HEK293 (cell line): ENCODE measurements around the gene CCDC12.

Experiments
- KLF9 ChIP-seq: fragments of 450-650 bp; formaldehyde crosslinking; IDR thresholded peaks from 2 replicates; pipeline ENCODE4 v1.5.1; 2016; ENCODE audit warnings: missing biosample characterization, missing genetic modification characterization, low read depth
- OVOL3 ChIP-seq: fragments of 450-650 bp; formaldehyde crosslinking; IDR thresholded peaks from 2 replicates; pipeline ENCODE4 v1.5.1; 2016; ENCODE audit warnings: missing biosample characterization, missing genetic modification characterization
- PATZ1 ChIP-seq: fragments of 450-650 bp; formaldehyde crosslinking; IDR thresholded peaks from 2 replicates; pipeline ENCODE4 v1.5.1; 2016; ENCODE audit warnings: missing biosample characterization, missing genetic modification characterization
- RBAK ChIP-seq: fragments of 450-650 bp; formaldehyde crosslinking; IDR thresholded peaks from 2 replicates; pipeline ENCODE4 v1.5.1; 2016; ENCODE audit warnings: missing biosample characterization, missing genetic modification characterization
- SETDB1 ChIP-seq: IDR thresholded peaks from one replicate; pipeline ENCODE4 v1.6.1; 2017; ENCODE audit warnings: mild to moderate bottlenecking, low read length, moderate library complexity, mixed read lengths; ENCODE audit not compliant: insufficient read length
- SP2 ChIP-seq: fragments of 450-650 bp; formaldehyde crosslinking; IDR thresholded peaks from 2 replicates; pipeline ENCODE4 v1.5.1; 2016; ENCODE audit warnings: missing biosample characterization, missing genetic modification characterization
- SP7 ChIP-seq: fragments of 450-650 bp; formaldehyde crosslinking; IDR thresholded peaks from 2 replicates; pipeline ENCODE4 v1.5.1; 2016; ENCODE audit warnings: missing biosample characterization, missing genetic modification characterization
- TRIM28 ChIP-seq: IDR thresholded peaks from 2 replicates; pipeline ENCODE4 v1.6.1; 2011; ENCODE audit warnings: low read length, control low read depth, borderline replicate concordance
- ZBTB17 ChIP-seq: fragments of 450-650 bp; formaldehyde crosslinking; IDR thresholded peaks from 2 replicates; pipeline ENCODE4 v1.5.1; 2016; ENCODE audit warnings: missing biosample characterization, missing genetic modification characterization
- ZBTB8A ChIP-seq: fragments of 450-650 bp; formaldehyde crosslinking; IDR thresholded peaks from 2 replicates; pipeline ENCODE4 v1.5.1; 2016; ENCODE audit warnings: missing biosample characterization, missing genetic modification characterization
- ZNF140 ChIP-seq: fragments of 450-650 bp; formaldehyde crosslinking; IDR thresholded peaks from 2 replicates; pipeline ENCODE4 v1.5.1; 2016; ENCODE audit warnings: missing biosample characterization, missing genetic modification characterization
- ZNF169 ChIP-seq: fragments of 450-650 bp; formaldehyde crosslinking; IDR thresholded peaks from 2 replicates; pipeline ENCODE4 v1.5.1; 2016; ENCODE audit warnings: missing biosample characterization, missing genetic modification characterization
- ZNF274 ChIP-seq, 2 experiments: fragments of 200-500 bp in 1 of 2; fragments of 450-650 bp in 1 of 2; sonication (Bioruptor generic) in 1 of 2; formaldehyde crosslinking in 1 of 2; IDR thresholded peaks; 2 replicates each; pipeline versions ENCODE4 v1.5.1 to v1.6.1; 2014 to 2016; ENCODE audit warnings: borderline replicate concordance in 1 of 2, inconsistent platforms in 1 of 2, low read length in 1 of 2, missing biosample characterization in 1 of 2, missing genetic modification characterization in 1 of 2
- ZNF362 ChIP-seq: fragments of 450-650 bp; formaldehyde crosslinking; IDR thresholded peaks from 2 replicates; pipeline ENCODE4 v1.5.1; 2016; ENCODE audit warnings: missing biosample characterization, missing genetic modification characterization
- ZNF423 ChIP-seq: fragments of 450-650 bp; formaldehyde crosslinking; IDR thresholded peaks from 2 replicates; pipeline ENCODE4 v1.5.1; 2016; ENCODE audit warnings: missing biosample characterization, missing genetic modification characterization
- ZNF433 ChIP-seq: fragments of 450-650 bp; formaldehyde crosslinking; IDR thresholded peaks from 2 replicates; pipeline ENCODE4 v1.5.1; 2016; ENCODE audit warnings: missing biosample characterization, missing genetic modification characterization, low read depth
- ZNF488 ChIP-seq: fragments of 450-650 bp; formaldehyde crosslinking; IDR thresholded peaks from 2 replicates; pipeline ENCODE4 v1.5.1; 2016; ENCODE audit warnings: missing biosample characterization, missing genetic modification characterization
- ZNF521 ChIP-seq: fragments of 450-650 bp; formaldehyde crosslinking; IDR thresholded peaks from 2 replicates; pipeline ENCODE4 v1.5.1; 2017; ENCODE audit warnings: missing biosample characterization, mild to moderate bottlenecking, missing genetic modification characterization
- ZNF529 ChIP-seq: fragments of 450-650 bp; formaldehyde crosslinking; IDR thresholded peaks from 2 replicates; pipeline ENCODE4 v1.5.1; 2017; ENCODE audit warnings: missing genetic modification characterization, missing biosample characterization; ENCODE audit not compliant: insufficient replicate concordance
- ZNF548 ChIP-seq: fragments of 450-650 bp; formaldehyde crosslinking; IDR thresholded peaks from 2 replicates; pipeline ENCODE4 v1.5.1; 2016; ENCODE audit warnings: missing biosample characterization, missing genetic modification characterization
- ZNF558 ChIP-seq: fragments of 450-650 bp; formaldehyde crosslinking; IDR thresholded peaks from 2 replicates; pipeline ENCODE4 v1.5.1; 2016; ENCODE audit warnings: missing biosample characterization, missing genetic modification characterization
- ZNF580 ChIP-seq: fragments of 450-650 bp; formaldehyde crosslinking; IDR thresholded peaks from 2 replicates; pipeline ENCODE4 v1.5.1; 2016; ENCODE audit warnings: missing biosample characterization, missing genetic modification characterization
- ZNF747 ChIP-seq: fragments of 450-650 bp; formaldehyde crosslinking; IDR thresholded peaks from 2 replicates; pipeline ENCODE4 v1.5.1; 2016; ENCODE audit warnings: missing biosample characterization, missing genetic modification characterization
- ZNF768 ChIP-seq: fragments of 450-650 bp; formaldehyde crosslinking; IDR thresholded peaks from 2 replicates; pipeline ENCODE4 v1.5.1; 2018; ENCODE audit warnings: missing biosample characterization, mild to moderate bottlenecking, missing genetic modification characterization
- ZNF776 ChIP-seq: fragments of 450-650 bp; formaldehyde crosslinking; IDR thresholded peaks from 2 replicates; pipeline ENCODE4 v1.5.0; 2017; ENCODE audit warnings: missing biosample characterization, missing genetic modification characterization, borderline replicate concordance
- ZNF843 ChIP-seq: fragments of 450-650 bp; formaldehyde crosslinking; IDR thresholded peaks from 2 replicates; pipeline ENCODE4 v1.5.1; 2016; ENCODE audit warnings: missing biosample characterization, missing genetic modification characterization
- ZSCAN18 ChIP-seq: fragments of 450-650 bp; formaldehyde crosslinking; IDR thresholded peaks from 2 replicates; pipeline ENCODE4 v1.5.1; 2016; ENCODE audit warnings: missing biosample characterization, missing genetic modification characterization

Gene CCDC12

GRCh38 chr3:46935168-46935858 lies 41.2 kb downstream of the CCDC12 start (continued):
- peak; percentile 60 for TF ChIP-seq PATZ1 (tag by site-specific recombination)
- no peak for TF ChIP-seq ZNF548 (tag by site-specific recombination)
- TF ChIP-seq RBAK (tag by site-specific recombination) = no peak
- no peak for TF ChIP-seq ZNF843 (tag by site-specific recombination)
- no peak for TF ChIP-seq SETDB1
- peak; percentile 48; the same call in 1 of the 2 replicates for TF ChIP-seq ZBTB8A (tag by site-specific recombination)
- TF ChIP-seq ZNF362 = no peak
- no peak for TF ChIP-seq OVOL3 (tag by site-specific recombination)
- no peak for TF ChIP-seq ZNF169
- TF ChIP-seq ZNF776 (tag by site-specific recombination) = no peak
- TF ChIP-seq ZNF747 (tag by site-specific recombination) = no peak
- no peak for TF ChIP-seq TRIM28
- no peak for TF ChIP-seq ZNF768
- TF ChIP-seq KLF9 (tag by site-specific recombination) = no peak
- no peak for TF ChIP-seq ZSCAN18 (tag by site-specific recombination)
- no peak for TF ChIP-seq ZNF558 (tag by site-specific recombination)
- TF ChIP-seq ZNF580 (tag by site-specific recombination) = no peak
- no peak for TF ChIP-seq ZNF423 (tag by site-specific recombination)
- TF ChIP-seq ZNF433 (tag by site-specific recombination) = no peak
- peak; percentile 64; the same call in 1 of the 2 replicates for TF ChIP-seq ZBTB17 (tag by site-specific recombination)
- no peak for TF ChIP-seq ZNF521 (tag by site-specific recombination)
- peak; percentile 30; the same call in 1 of the 2 replicates for TF ChIP-seq SP7 (tag by site-specific recombination)
- no peak for TF ChIP-seq ZNF529
- no peak for TF ChIP-seq ZNF488 (tag by site-specific recombination)
- no peak for TF ChIP-seq ZNF274 (IDR thresholded peaks at IDR 0.05; ENCODE audit: low read length)
- no peak for TF ChIP-seq ZNF274 (tag by site-specific recombination; IDR thresholded peaks at IDR 0.05; ENCODE audit: borderline replicate concordance)
- TF ChIP-seq SP2 = no peak
- TF ChIP-seq ZNF140 (tag by site-specific recombination) = no peak
